H1 (cell line): ENCODE data around the gene UBP1. TPM values are rescaled to one million over a fixed set of nuclear protein-coding genes. Genes with fewer than 3 reads are reported as not detected.

Experiments
- EGR1 ChIP-seq: IDR thresholded peaks from 2 replicates; pipeline ENCODE4 v1.6.1; 2011; ENCODE audit warnings: low read depth, low read length, borderline replicate concordance
- EZH2 ChIP-seq: fragments of 200-600 bp; sonication (generic); IDR thresholded peaks from 2 replicates; pipeline ENCODE4 v1.7.1; 2012; ENCODE audit warnings: low read depth, mild to moderate bottlenecking, moderate library complexity, low read length, inconsistent platforms; ENCODE audit not compliant: severe bottlenecking
- HDAC6 ChIP-seq: IDR thresholded peaks from one replicate; pipeline ENCODE4 v1.7.1; 2012; ENCODE audit warnings: low read depth, mild to moderate bottlenecking, inconsistent platforms, low read length, moderate library complexity
- polyA plus RNA-seq, 7 experiments: library from polyadenylated mRNA; depleted of rRNA in 3 of 7; stranded (reverse) in 5 of 7; unstranded in 2 of 7; fragments of >200 nt in 5 of 7; fragments of 200-250 nt in 2 of 7; gene quantifications; 1 replicate in 5 of 7; 2 replicates in 1 of 7; 4 replicates in 1 of 7; pipeline versions ENCODE4 v1.2.1 to v1.2.3, GENCODE V29; 2011 to 2013; ENCODE audit warnings: missing spikeins in 2 of 7, mixed read lengths in 2 of 7
- total RNA-seq: library from RNA; stranded (reverse); fragmentation: NEBNext Ultra II Directional; extraction: Animal tissue kit (Norgen Biotek cat#: 25700); gene quantifications from 2 replicates; pipeline ENCODE4 v1.2.1, GENCODE V29; 2021

The UBP1 gene
- total and polyA plus RNA-seq, 2 of the 8 experiments (the other 6 are each of a cell fraction or from before 2014, with no cell fraction given): 47.3 to 71.9 TPM

DNA sequence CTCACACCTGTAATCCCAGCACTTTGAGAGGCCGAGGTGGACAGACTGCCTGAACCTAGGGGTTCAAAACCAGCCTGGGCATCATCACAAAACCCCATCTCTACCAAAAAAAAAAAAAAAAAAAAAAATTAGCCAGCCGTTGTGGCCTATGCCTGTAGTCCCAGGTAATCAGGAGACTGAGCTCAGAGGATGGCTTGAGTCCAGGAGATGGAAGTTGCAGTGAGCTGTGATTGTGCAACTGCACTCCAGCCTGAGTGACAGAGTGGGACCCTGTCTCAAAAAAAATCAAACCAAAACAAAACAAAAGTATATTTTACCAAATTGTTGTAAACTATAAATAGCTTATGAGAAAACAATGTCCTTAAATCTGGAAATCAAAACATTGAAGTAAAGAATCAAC lies 34.7 kb upstream of the UBP1 start (continued):
- no peak for TF ChIP-seq HDAC6
- TF ChIP-seq EZH2: no peak
- TF ChIP-seq EGR1: no peak
